Measurements from ENCODE around the gene FBXL4.

Gene FBXL4

GRCh38 chr6:98828211-98828788 lies 119.4 kb downstream of the FBXL4 start:
- FAIRE-seq (no peak), DNase-seq (ENCODE audit: insufficient read length, low spot score) (no peak)

GRCh38 chr6:98827295-98828159 lies 120.2 kb downstream of the FBXL4 start:
- no peak for DNase-seq (ENCODE audit: insufficient read length, low spot score)
- FAIRE-seq = no peak

- no peak for FAIRE-seq
These were observed 122.0 kb downstream of the FBXL4 start for GRCh38 chr6:98825600-98826230.

GRCh38 chr6:98824902-98825599 lies 122.7 kb downstream of the FBXL4 start:
- FAIRE-seq = no peak
- no peak for DNase-seq (ENCODE audit: insufficient read length, low spot score)

More at GRCh38 chr6:98825600-98826230, 122.0 kb downstream of the FBXL4 start:
- DNase-seq (ENCODE audit: insufficient read length, low spot score) = no peak

GRCh38 chr6:98824162-98824901 lies 123.4 kb downstream of the FBXL4 start:
- no peak for DNase-seq (ENCODE audit: insufficient read length, low spot score)
- FAIRE-seq = no peak

GRCh38 chr6:98823428-98824161 lies 124.2 kb downstream of the FBXL4 start:
- no peak for FAIRE-seq

GRCh38 chr6:98821756-98822405 lies 125.9 kb downstream of the FBXL4 start:
- DNase-seq (ENCODE audit: insufficient read length, low spot score) (no peak), FAIRE-seq (no peak)

More at GRCh38 chr6:98823428-98824161, 124.2 kb downstream of the FBXL4 start:
- DNase-seq (ENCODE audit: insufficient read length, low spot score) = no peak

Data from HTR-8/SVneo (cell line).